Jurkat, Clone E6-1 (cell line): Measurements from ENCODE around the gene SORT1.
"Not testable (repeated sequence)": the region's sequence is repeated elsewhere in the genome, so short reads cannot be mapped to it uniquely, and the experiment has no call there.

Source experiments
- DNase-seq: peaks from one replicate; pipeline ENCODE4 v3.0.0-alpha.2; 2011; ENCODE audit warnings: low read depth, low spot score
- H3K4me3 ChIP-seq: 2 replicates; pipeline ENCODE4 v1.5.1; 2011; ENCODE audit warnings: mild to moderate bottlenecking, low read length, control low read depth, moderate library complexity

SORT1 gene

DNA sequence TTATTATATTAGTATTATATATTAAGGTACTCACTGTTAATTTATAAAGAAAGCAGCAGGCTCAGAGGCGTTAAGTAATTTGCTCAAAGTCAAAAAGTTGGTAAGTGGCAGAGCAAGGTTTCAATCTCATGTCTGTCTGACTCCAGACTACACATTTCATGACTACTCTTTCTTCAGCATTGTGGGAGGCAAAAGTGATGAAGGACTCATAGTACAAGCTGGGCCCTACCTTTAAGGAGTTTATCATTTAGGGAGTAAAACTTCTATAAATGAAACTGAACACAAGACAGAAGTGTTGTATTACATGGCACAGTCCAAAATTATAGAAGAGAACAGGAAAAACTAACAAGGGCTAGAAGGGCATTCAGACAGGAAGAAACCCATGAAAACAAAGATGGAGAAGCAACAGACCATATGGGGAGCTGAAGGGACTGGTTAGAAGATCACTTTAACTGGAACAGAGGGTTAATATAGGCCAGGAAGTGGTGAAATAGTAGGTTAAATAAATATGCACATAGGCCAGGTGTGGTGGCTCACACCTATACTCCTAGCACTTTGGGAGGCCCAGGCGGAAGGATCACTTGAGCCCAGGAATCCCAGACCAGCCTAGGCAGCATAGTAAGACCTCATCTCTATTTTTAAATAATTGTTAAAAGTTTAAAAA lies 11.5 kb downstream of the SORT1 start:
- DNase-seq, result no peak

GRCh38 chr1:109385417-109385816 lies 12.3 kb downstream of the SORT1 start:
- no peak for DNase-seq
- H3K4me3 ChIP-seq, result no peak overlapping the region

More for the DNA sequence above, 11.5 kb downstream of the SORT1 start:
- no peak overlapping the region for H3K4me3 ChIP-seq

DNA sequence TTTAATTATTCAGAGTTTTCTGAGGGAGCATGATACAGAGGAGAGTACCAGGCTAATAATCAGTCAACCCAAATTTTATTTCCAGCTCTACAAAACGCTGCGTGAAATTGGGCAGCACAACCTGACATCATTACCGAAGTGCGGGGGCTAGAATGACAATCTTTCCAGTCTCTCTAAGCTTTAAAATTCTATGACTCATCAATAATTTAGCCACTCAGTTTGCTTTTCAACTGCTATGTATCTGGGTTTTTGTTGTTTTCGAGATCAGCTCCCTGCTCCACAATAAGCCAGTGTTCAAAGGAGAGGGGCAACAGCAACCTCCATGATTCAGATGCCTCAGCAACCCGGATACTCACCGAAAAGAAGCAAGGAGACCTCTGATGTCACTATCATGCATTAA lies 13.9 kb downstream of the SORT1 start:
- no peak for DNase-seq
- H3K4me3 ChIP-seq, result no peak overlapping the region

GRCh38 chr1:109383087-109383779 lies 14.5 kb downstream of the SORT1 start:
- H3K4me3 ChIP-seq, result no peak overlapping the region
- DNase-seq, result no peak

- no peak overlapping the region for H3K4me3 ChIP-seq
Observed at GRCh38 chr1:109381573-109381972, 16.1 kb downstream of the SORT1 start.

GRCh38 chr1:109379907-109380306 lies 17.8 kb downstream of the SORT1 start:
- no peak for DNase-seq
- H3K4me3 ChIP-seq, result no peak overlapping the region

More at GRCh38 chr1:109381573-109381972, 16.1 kb downstream of the SORT1 start:
- DNase-seq, result no peak

DNA sequence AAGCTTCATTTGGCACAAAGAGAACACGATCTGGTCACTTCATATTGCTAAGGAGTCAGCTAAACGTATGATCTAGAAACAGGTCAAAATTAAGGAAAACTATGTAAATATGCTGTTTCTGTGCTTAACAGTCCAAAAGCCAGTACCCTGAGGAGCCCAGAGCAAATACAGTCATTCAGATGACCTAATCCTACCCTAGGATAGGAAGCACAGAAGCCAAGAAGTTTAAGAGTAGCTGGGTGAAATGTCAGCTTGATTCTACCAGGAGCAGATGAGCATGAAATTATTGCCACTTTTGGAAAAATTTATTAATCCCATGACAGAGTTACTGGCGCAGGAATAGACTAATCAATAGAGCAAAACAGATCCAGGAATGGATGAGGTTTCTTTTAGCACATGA lies 18.3 kb downstream of the SORT1 start:
- H3K4me3 ChIP-seq, result no peak overlapping the region
- no peak for DNase-seq

DNA sequence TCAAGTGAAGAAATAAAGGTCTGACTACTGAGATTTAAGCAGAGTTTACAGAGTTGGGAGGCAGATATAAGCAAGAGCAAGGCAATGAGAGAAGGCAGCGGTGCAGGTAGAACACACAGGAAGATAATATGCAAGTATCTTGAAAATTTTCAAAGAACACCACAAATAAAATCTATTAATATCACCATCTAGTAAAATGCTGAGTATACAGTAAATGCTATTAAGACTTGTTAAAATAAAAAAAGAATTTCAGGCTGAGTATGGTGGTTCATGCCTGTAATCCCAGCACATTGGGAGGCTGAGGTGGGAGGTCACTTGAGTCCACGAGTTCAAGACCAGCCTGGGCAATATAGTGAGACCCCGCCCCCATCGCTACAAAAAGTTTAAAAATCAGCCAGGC lies 20.0 kb downstream of the SORT1 start:
- H3K4me3 ChIP-seq, result no peak overlapping the region
- DNase-seq, result no peak

DNA sequence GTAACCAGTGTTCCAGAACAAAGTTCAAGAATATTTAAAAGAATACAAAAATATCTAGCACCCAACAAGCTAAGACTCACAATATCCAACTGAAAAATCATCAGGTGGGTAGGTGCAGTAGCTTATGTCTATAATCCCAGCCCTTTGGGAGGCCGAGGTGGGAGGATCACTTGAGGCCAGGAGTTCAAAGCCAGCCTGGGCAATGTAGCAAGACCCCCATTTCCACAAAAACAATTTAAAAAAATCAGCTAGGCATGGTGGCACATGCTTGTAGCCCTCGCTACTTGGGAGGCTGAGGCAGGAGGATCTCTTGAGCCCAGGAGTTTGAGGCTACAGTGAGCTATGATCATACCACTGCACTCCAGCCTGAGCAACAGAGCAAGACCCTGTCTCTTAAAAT lies 24.0 kb downstream of the SORT1 start:
- not testable (repeated sequence) for DNase-seq, H3K4me3 ChIP-seq

GRCh38 chr1:109373126-109373525 lies 24.6 kb downstream of the SORT1 start:
- DNase-seq, result no peak
- no peak overlapping the region for H3K4me3 ChIP-seq

DNA sequence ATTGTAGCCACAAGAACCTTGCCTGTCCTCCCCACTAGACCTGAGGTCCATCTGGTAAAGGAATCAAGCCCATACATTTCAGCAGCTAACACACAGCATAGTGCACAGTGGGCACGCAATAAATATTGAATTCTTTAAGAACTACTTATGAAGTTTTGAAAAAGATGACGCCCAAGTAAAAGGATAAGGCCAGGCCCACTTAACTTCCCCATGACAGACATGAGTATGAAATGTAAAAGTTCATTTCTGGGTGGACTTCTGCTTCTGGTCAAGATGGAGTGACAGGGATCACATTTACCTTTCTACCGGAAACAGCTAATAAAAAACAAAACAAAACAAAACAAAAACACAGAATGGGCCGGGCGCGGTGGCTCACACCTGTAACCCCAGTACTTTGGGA lies 25.4 kb downstream of the SORT1 start:
- no peak for DNase-seq
- no peak overlapping the region for H3K4me3 ChIP-seq

DNA sequence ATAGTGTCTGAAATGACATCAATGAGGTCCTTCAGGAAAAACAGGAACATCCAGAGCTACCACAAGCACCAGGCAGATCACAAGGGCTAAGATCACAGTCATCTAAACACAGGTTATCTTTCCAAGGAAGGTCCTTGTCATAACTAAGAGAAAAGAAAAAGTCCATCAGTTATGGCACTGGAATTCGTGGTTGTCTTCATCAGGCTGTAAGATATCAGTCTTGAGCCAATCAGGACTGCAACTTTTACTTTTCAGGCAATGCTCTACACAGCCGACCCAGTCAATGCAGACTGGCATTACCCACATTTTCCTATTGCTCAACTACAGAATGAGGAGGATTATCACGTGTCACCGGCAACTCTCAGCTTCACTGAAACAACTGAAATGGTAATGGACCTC lies 26.4 kb downstream of the SORT1 start:
- H3K4me3 ChIP-seq, result no peak overlapping the region
- no peak for DNase-seq

DNA sequence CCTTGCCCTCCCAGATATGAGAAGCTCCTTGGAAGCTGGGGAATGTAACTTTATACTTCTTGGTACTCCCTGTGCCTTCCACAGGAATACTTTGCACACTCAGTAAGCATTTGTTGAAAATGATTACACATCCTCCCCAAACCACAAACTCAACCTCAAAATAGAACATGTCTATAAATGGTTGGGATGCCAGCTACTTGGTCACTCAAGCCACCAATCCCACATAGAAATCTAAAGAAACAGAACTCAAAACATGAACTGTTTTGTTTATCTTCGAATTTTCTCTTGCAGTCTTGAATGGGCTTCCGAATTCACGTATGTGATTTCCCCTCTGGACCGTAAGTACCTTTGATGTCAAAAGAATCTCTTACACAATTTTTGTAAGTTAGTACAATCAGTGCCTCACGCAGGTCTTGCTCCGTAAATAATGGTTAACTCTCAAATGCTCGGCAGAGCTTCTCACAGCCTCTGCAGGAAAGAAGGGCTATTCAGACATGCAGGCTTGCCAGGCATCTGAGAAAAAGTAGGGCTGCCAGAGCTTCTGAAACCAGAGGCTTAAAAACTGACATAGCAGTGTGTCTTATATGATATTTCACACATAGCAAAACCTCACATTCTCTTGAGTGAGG lies 26.9 kb downstream of the SORT1 start:
- DNase-seq, result peak; percentile 21
- H3K4me3 ChIP-seq, result no peak overlapping the region

DNA sequence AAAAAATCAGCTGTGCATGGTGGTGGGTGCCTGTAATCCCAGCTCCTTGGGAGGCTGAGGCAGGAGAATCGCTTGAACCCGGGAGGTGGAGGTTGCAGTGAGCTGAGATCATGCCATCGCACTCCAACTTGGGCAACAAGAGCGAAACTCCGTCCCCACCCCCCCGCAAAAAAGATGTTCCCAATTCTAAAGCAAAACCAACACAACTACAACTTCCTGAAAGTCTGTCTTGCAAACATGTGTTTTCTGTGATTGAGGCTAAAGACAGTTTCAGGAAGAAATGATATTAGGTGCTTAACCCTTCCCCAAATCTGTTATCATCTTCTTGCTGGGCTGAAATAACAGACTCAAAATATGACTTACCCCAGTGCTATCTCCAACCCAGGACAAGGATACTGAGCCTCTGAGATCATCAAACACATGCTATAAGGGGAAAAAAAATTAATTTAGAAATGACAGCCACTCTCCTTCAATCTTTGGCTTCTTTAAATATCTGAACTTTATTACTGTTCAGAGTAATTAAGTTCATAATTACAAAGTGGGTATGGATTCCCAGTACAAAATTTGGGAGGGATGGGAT lies 28.5 kb downstream of the SORT1 start:
- no peak for DNase-seq
- no peak overlapping the region for H3K4me3 ChIP-seq

GRCh38 chr1:109368464-109368863 lies 29.3 kb downstream of the SORT1 start:
- no peak overlapping the region for H3K4me3 ChIP-seq
- no peak for DNase-seq

- H3K4me3 ChIP-seq, result no peak overlapping the region
- DNase-seq, result no peak
Observed at GRCh38 chr1:109367626-109368025, 30.1 kb downstream of the SORT1 start.

DNA sequence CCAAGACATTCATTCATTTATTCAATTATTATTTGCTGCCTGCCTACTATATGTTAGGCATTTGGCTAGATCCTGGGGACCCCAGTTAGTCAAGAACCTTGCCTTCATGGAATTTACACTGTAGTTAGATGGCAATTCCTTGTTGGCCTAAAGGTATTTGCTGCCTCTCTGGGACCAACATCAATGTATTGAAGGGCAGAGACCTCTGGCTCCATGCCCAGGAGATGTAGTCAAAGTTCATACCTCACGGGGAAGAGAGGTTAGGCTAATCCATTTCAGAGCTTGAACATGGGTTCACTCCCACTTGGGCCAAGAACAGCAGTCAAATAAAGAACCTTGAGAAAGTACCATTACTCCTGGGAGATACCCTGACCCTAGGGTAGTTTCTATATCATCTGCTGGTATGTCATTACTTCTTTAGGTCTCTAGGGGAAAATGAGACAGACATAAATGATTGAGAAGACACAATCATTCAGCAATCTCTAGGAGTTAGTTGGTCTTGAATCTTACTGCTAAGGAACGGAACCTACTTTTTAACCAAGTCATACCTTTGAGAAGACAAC lies 32.0 kb downstream of the SORT1 start:
- H3K4me3 ChIP-seq, result no peak overlapping the region
- DNase-seq, result no peak

DNA sequence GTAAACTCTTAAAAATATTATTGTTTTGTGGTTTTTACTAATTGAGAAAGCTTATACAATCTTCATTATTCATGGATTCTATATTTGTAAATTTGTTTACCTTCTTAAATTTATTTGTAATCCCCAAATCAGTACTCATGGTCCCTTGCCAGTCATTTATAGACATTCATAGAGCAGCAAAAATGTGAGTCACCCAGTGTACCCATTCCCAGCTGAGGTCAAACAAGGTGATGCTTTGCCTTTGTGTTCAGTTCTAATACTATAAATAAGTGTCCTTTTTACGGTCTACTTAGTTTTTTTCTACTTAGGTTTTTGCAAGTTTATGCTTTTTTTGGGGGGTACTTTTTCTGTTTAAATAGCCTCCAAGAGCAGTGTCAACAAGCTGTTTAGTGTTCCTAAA lies 36.1 kb downstream of the SORT1 start:
- no peak overlapping the region for H3K4me3 ChIP-seq
- no peak for DNase-seq

DNA sequence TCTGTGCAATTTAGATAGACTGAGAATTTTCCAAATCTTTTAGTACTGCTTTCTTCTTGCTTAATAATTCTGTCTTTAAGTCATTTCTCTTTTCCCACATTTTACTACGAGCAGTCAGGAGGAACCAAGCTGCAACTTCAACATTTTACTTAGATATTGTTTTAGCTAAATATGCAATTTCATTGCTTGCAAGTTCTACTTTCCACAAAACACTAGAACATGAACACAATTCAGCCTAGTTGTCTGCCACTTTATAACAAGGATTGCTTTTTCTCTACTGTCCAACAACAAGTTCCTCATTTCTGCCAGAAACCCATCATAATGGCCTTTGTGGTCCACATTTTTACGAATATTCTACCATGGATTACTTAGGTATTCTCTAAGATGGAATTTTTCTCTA lies 36.6 kb downstream of the SORT1 start:
- H3K4me3 ChIP-seq, result no peak overlapping the region
- DNase-seq, result no peak

GRCh38 chr1:109357616-109358015 lies 40.1 kb downstream of the SORT1 start:
- no peak for DNase-seq
- H3K4me3 ChIP-seq, result no peak overlapping the region
